Esophagus (tissue), 2 donors: Measurements from ENCODE around the gene MSI2. TPM values are rescaled to one million over a fixed set of nuclear protein-coding genes. Genes with fewer than 3 reads are reported as not detected.

Experiments
- H3K27ac ChIP-seq, 2 donors: one replicate each; pipeline ENCODE4 v1.5.1; 2013; ENCODE audit warnings: low read depth in 2 of 2, mild to moderate bottlenecking in 2 of 2, inconsistent platforms in 1 of 2, low read length in 1 of 2, moderate library complexity in 1 of 2
- H3K27me3 ChIP-seq, 2 donors: one replicate each; pipeline ENCODE4 v1.6.1; 2013; ENCODE audit warnings: low read length in 2 of 2, control low read depth in 1 of 2, mild to moderate bottlenecking in 1 of 2; ENCODE audit not compliant: insufficient read depth in 2 of 2, control insufficient read depth in 1 of 2
- H3K36me3 ChIP-seq, 2 donors: one replicate each; pipeline ENCODE4 v1.6.1; 2013; ENCODE audit warnings: low read length in 1 of 2; ENCODE audit not compliant: control insufficient read depth in 2 of 2, insufficient read depth in 2 of 2
- H3K4me1 ChIP-seq, 2 donors: one replicate each; pipeline ENCODE4 v1.6.1; 2013; ENCODE audit warnings: low read length in 1 of 2; ENCODE audit not compliant: control insufficient read depth in 2 of 2, insufficient read depth in 2 of 2
- H3K4me3 ChIP-seq, 2 donors: one replicate each; pipeline ENCODE4 v1.5.1; 2013; ENCODE audit warnings: low read length in 2 of 2, mild to moderate bottlenecking in 2 of 2, low read depth in 1 of 2, moderate library complexity in 1 of 2
- H3K9me3 ChIP-seq, 2 donors: one replicate each; pipeline ENCODE4 v1.6.1; 2013; ENCODE audit warnings: mild to moderate bottlenecking in 2 of 2, low read depth in 1 of 2, low read length in 1 of 2, moderate library complexity in 1 of 2; ENCODE audit not compliant: control insufficient read depth in 2 of 2, insufficient read depth in 1 of 2
- WGBS, 2 donors: extraction: QIAGEN DNeasy Blood & Tissue Kit; methylation state at CpG; one replicate each; pipeline ENCODE4 v1.1.7; 2013; 5-methylcytosine and 5-hydroxymethylcytosine counted together
- polyA plus RNA-seq, 2 donors: library from polyadenylated mRNA; stranded (reverse); fragments of 200-250 nt; gene quantifications; one replicate each; pipeline ENCODE4 v1.2.3, GENCODE V29; 2013
- donor health status: healthy with polysubstance abuse.
- donor health status: Bipolar disorder and iron deficiency.

The MSI2 gene
- polyA plus RNA-seq, 2 donors: 7.8 to 8.2 TPM

- H3K36me3 ChIP-seq: no peaks in the 10 kb centered on the region
- WGBS, 2 donors: 62 to 63% methylated on average over 17 of the region's 17 CpGs
- H3K27ac ChIP-seq: peak overlapping the region in 1 of 2 donors; percentile 18
- H3K9me3 ChIP-seq: no peaks in the 10 kb centered on the region
- H3K4me3 ChIP-seq: no peak overlapping the region
- no peaks in the 10 kb centered on the region for H3K4me1 ChIP-seq
- no peaks in the 10 kb centered on the region for H3K27me3 ChIP-seq
These were observed 321.7 kb downstream of the MSI2 start for GRCh38 chr17:57577751-57578607.

- no peaks in the 10 kb centered on the region for H3K27me3 ChIP-seq
- no peaks in the 10 kb centered on the region for H3K36me3 ChIP-seq
- peak overlapping the region in 1 of 2 donors; percentile 12 for H3K27ac ChIP-seq
- 77 to 83% methylated on average over 5 of the region's 5 CpGs for WGBS, 2 donors
- H3K4me1 ChIP-seq: no peaks in the 10 kb centered on the region
- H3K4me3 ChIP-seq: no peak overlapping the region
- no peaks in the 10 kb centered on the region for H3K9me3 ChIP-seq
These were observed 322.4 kb downstream of the MSI2 start for GRCh38 chr17:57578608-57579225.

GRCh38 chr17:57579245-57579644, 322.9 kb downstream of the MSI2 start:
- Histone ChIP-seq H3K27me3 (no peaks in the 10 kb centered on the region), H3K4me3 (no peak overlapping the region), H3K4me1 (no peaks in the 10 kb centered on the region), H3K36me3 (no peaks in the 10 kb centered on the region), H3K9me3 (no peaks in the 10 kb centered on the region), H3K27ac (no peak overlapping the region)
- WGBS, 2 donors: 97% methylated on average over 11 of the region's 11 CpGs

GRCh38 chr17:57580055-57580739, 323.9 kb downstream of the MSI2 start:
- H3K27me3 ChIP-seq: no peaks in the 10 kb centered on the region
- H3K4me3 ChIP-seq: no peak overlapping the region
- WGBS, 2 donors: 78 to 86% methylated on average over 5 of the region's 5 CpGs
- H3K9me3 ChIP-seq: no peaks in the 10 kb centered on the region
- no peaks in the 10 kb centered on the region for H3K36me3 ChIP-seq
- H3K4me1 ChIP-seq: no peaks in the 10 kb centered on the region
- H3K27ac ChIP-seq: no peak overlapping the region

- WGBS, 2 donors: 84 to 85% methylated on average over 6 of the region's 6 CpGs
- H3K36me3 ChIP-seq: no peaks in the 10 kb centered on the region
- no peak overlapping the region for H3K4me3 ChIP-seq
- H3K4me1 ChIP-seq: peaks cover 0 to 3% of the 10 kb centered on the region in 2 donors
- H3K27ac ChIP-seq: no peak overlapping the region
- H3K27me3 ChIP-seq: no peaks in the 10 kb centered on the region
- H3K9me3 ChIP-seq: no peaks in the 10 kb centered on the region
These were observed 326.8 kb downstream of the MSI2 start for GRCh38 chr17:57582881-57583756.

DNA sequence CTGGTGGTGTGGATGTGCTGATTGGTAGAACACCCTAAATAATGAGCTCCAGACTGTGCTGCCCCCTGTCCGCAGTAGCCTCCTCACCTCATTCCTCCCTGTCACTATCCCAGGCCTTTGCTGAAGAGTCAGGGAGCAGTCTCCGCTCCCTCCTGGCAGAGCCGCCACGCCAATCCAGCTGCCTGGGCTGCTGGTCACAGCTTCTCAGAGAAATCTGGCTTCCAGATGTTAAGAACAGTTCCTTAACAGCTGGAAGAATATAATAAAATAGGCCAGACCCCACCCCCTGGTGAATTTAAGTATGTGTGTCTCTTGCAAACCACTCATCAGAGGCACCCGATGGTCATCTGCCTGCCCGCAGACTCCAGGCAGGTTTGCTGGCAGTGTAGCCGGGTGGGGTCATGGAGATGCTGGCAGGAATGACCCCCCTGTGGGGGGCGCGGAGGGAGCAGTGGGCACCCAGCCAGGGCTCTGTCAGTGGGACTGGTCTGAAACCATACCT, 327.8 kb downstream of the MSI2 start:
- Histone ChIP-seq H3K36me3 (no peaks in the 10 kb centered on the region), H3K27ac (no peak overlapping the region), H3K4me3 (no peak overlapping the region), H3K9me3 (no peaks in the 10 kb centered on the region), H3K4me1 (peaks cover 0 to 3% of the 10 kb centered on the region in 2 donors), H3K27me3 (no peaks in the 10 kb centered on the region)
- 86% methylated on average over 9 of the region's 9 CpGs for WGBS, 2 donors

DNA sequence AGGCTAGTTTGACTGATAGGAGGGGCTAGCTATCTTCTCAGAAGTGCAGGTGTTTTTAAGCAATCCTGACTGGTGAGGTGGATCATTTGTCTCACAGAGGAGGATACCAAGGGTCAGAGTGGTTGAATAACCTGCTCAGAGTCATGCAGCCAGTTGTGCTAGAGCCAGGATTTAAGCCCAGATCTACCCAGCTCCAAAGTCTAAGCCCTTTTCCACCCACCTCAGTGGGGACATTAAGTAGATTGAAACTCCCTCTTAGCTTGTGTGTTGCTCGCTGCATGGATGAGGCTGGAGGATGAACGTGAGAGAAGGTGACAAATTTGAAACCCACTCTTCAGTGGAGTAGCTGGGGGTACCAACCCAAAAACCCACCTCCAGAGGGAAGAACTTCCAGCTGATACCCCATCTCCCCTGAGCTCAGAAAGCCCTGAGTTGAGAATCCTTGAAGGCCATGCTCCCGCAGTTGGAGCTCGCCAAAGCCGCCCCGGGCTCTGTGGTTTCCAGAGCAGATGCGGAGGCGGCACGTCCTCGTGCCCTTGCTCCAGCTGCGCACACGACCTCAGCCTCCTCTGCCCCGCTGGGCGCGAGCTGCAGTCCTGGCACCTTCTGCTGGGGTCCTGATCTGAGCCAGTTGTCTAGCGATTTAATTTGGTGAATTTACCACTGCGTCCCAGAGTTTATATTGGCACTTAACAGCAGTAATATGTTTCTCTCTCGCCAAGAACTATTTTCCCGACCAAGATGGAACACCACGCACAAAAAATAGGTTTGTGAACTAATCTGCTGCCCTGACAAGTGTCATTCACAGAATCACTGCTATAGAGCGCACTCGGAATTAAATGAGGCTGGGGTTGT, 329.2 kb downstream of the MSI2 start:
- 91 to 92% methylated on average over 22 of the region's 22 CpGs for WGBS, 2 donors
- Histone ChIP-seq H3K27ac (no peak overlapping the region), H3K4me3 (no peak overlapping the region), H3K4me1 (peaks cover 0 to 3% of the 10 kb centered on the region in 2 donors), H3K36me3 (no peaks in the 10 kb centered on the region), H3K9me3 (no peaks in the 10 kb centered on the region), H3K27me3 (no peaks in the 10 kb centered on the region)

- Histone ChIP-seq H3K27ac (no peak overlapping the region), H3K36me3 (no peaks in the 10 kb centered on the region)
These were observed 329.9 kb downstream of the MSI2 start for GRCh38 chr17:57586196-57586740.

More at GRCh38 chr17:57586196-57586740, 329.9 kb downstream of the MSI2 start:
- Histone ChIP-seq H3K27me3 (no peaks in the 10 kb centered on the region), H3K4me1 (peaks cover 0 to 3% of the 10 kb centered on the region in 2 donors), H3K9me3 (no peaks in the 10 kb centered on the region), H3K4me3 (no peak overlapping the region)
- WGBS, 2 donors: 77 to 79% methylated on average over 5 of the region's 5 CpGs
